IPS DF 6.9 (cell line): ENCODE results near the gene CDCA8.
"Not testable (repeated sequence)": the region's sequence is repeated elsewhere in the genome, so short reads cannot be mapped to it uniquely, and the experiment has no call there.

Experiments
- DNase-seq: peaks from one replicate; pipeline ENCODE4 v3.0.0-alpha.2; 2013; ENCODE audit warnings: low read depth, low spot score
- H3K27ac ChIP-seq: one replicate; pipeline ENCODE4 v1.5.1; 2013; ENCODE audit warnings: low read length, control low read depth
- H3K27me3 ChIP-seq: 2 replicates; pipeline ENCODE4 v1.6.1; 2013; ENCODE audit warnings: mild to moderate bottlenecking, low read length; ENCODE audit not compliant: control insufficient read depth, insufficient read depth
- H3K36me3 ChIP-seq: 2 replicates; pipeline ENCODE4 v1.6.1; 2013; ENCODE audit warnings: low read length; ENCODE audit not compliant: control insufficient read depth, insufficient read depth
- H3K4me1 ChIP-seq: 2 replicates; pipeline ENCODE4 v1.6.1; 2013; ENCODE audit warnings: low read length; ENCODE audit not compliant: control insufficient read depth, insufficient read depth
- H3K4me3 ChIP-seq: 2 replicates; pipeline ENCODE4 v1.5.1; 2013; ENCODE audit warnings: mild to moderate bottlenecking, low read length
- H3K9me3 ChIP-seq: 2 replicates; pipeline ENCODE4 v1.6.1; 2013; ENCODE audit warnings: low read length, inconsistent platforms; ENCODE audit not compliant: control insufficient read depth, insufficient read depth
- WGBS: extraction: QIAGEN DNeasy Blood & Tissue Kit; methylation state at CpG from one replicate; pipeline ENCODE4 v1.1.7; 2013; ENCODE audit warnings: mixed read lengths, missing lambda C conversion rate; ENCODE audit not compliant: insufficient read length, insufficient coverage; 5-methylcytosine and 5-hydroxymethylcytosine counted together

Gene CDCA8

DNA sequence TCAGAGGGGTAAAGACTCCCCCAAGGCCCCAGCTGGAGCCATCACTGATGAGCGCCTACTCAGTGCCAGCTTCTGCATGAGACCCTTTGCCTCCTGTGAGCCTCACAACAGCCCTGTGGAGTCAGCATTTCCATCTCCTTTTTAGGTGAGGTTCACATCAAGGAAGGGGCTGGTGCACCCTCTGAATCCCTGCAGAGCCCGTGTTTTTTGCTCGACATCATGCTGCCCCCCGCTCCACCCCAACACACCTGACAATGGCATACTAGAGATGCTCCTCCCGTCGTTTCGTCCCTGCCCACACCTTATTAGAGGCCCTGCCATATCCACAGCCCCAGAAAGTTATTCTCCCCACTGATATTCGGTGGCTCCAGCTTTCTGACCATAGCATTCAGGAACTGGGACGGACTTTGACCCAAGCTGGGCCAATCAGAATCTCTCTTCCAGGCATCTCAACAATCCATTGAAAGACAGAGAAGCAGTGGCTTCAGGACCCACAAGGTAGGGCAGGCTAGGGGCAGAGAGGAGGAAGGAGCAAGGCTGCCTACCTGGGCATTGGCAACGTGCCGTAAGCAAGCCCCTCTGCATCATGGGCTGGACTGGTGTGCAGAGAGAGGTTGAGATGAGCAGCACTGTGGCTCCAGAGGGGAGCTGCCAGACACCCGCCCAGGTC is 39.9 kb downstream of the CDCA8 start:
- H3K27ac ChIP-seq, result no peak overlapping the region

DNA sequence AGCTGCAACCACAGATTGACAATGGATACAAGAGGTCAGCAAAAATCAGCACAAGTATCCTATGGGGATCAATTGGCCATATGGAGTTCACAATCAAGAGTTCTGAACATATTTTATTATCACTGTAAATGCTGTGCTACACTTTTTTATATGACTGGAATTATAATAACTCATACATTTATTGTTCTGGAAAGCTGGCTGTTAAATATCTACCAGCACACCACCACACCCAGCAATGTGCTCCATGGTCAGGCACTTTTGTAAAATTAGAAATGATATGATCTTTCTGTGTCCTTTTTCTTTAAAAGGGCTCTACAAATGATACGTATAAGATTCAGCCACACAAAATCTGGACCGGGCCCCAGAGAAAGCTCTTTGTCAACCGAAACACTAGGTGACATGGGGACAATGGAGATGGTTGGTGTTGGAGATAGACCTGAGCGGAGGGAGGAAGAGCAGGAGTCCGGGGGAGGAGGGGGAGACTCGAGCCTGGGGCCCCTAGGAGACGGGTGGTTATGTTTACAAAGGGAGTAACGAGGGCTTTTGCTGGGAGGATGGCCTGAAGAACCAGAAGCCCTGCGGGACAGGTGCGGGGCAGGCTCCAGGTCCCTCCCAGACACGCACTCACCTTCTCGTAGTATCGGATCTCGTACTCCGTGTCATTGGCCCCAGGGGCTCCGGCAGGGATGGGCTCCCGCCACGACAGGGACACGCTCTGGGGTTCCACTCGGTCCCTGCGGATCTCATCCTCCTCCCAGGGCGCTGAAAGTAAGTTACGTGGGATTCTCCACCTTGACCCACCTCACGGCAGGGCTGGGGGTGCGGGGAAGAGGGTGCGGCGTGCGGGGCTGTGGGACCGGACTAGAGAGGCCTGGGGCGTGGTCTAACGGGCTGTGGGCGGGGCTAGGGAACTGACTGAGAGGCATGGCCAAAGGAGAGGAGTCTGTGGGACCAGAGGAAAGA is 42.6 kb downstream of the CDCA8 start:
- DNase-seq, result peak; percentile 29
- H3K4me1 ChIP-seq, result peaks cover 2% of the 10 kb centered on the region; the same call in 1 of the 2 replicates
- no peaks in the 10 kb centered on the region for H3K36me3 ChIP-seq
- no peaks in the 10 kb centered on the region for H3K27me3 ChIP-seq
- peak overlapping the region; percentile 85 for H3K4me3 ChIP-seq
- no CpG with 5 or more reads among the region's 32 CpGs for WGBS
- no peak overlapping the region for H3K27ac ChIP-seq
- H3K9me3 ChIP-seq, result no peaks in the 10 kb centered on the region

More for the DNA sequence above, 39.9 kb downstream of the CDCA8 start:
- no peaks in the 10 kb centered on the region for H3K27me3 ChIP-seq
- peaks cover 2% of the 10 kb centered on the region; the same call in 1 of the 2 replicates for H3K4me1 ChIP-seq
- H3K9me3 ChIP-seq, result no peaks in the 10 kb centered on the region
- H3K36me3 ChIP-seq, result no peaks in the 10 kb centered on the region
- no peak overlapping the region for H3K4me3 ChIP-seq
- no CpG with 5 or more reads among the region's 12 CpGs for WGBS
- no peak for DNase-seq

DNA sequence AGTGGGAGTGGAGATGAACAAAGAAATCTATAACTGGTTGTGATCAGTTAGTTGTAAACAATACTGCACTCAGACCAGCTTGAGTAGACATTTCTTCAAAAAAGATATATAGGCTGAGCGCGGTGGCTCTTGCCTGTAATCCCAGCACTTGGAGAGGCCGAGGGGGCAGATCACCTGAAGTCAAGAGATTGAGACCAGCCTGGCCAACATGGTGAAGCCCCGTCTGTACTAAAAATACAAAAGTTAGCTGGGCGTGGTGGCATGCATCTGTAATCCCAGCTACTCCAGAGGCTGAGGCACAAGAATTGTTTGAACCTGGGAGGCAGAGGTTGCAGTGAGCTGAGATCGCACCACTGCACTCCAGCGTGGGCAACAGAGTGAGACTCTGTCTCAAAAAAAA is 45.7 kb downstream of the CDCA8 start:
- H3K36me3 ChIP-seq, DNase-seq, H3K27ac ChIP-seq, H3K4me1 ChIP-seq, H3K4me3 ChIP-seq, H3K27me3 ChIP-seq, H3K9me3 ChIP-seq: not testable (repeated sequence)
- no CpG with 5 or more reads among the region's 7 CpGs for WGBS

GRCh38 chr1:37738619-37739018 is 46.3 kb downstream of the CDCA8 start:
- no CpG with 5 or more reads among the region's 4 CpGs for WGBS
- not testable (repeated sequence) for H3K27ac ChIP-seq

GRCh38 chr1:37739222-37739621 is 46.9 kb downstream of the CDCA8 start:
- Histone ChIP-seq H3K9me3 (no peaks in the 10 kb centered on the region), H3K36me3 (no peaks in the 10 kb centered on the region), H3K4me3 (no peak overlapping the region), H3K27me3 (no peaks in the 10 kb centered on the region), H3K27ac (no peak overlapping the region), H3K4me1 (no peaks in the 10 kb centered on the region)
- no CpG with 5 or more reads among the region's 2 CpGs for WGBS
- DNase-seq, result no peak

More at GRCh38 chr1:37738619-37739018, 46.3 kb downstream of the CDCA8 start:
- H3K4me1 ChIP-seq, H3K9me3 ChIP-seq, DNase-seq, H3K27me3 ChIP-seq, H3K4me3 ChIP-seq, H3K36me3 ChIP-seq: not testable (repeated sequence)

DNA sequence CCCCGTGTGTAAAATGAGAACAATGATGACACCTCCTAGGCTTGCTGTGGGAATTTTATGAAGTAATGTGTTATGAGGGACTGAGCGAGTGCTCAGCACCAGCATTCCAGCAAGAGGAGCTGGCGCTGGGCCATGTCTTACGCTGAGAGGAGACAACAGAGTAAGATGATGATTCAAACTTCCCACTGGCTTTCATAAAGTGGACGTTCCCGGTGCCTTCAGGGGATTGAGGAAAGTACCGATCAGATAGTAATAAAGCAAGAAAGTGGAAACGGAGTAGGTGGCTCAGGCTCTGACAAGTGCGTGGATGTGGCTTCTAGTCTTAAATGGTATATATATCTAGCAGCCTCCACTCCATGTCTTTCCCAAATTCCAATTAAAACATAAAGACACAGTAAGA is 48.8 kb downstream of the CDCA8 start:
- no peaks in the 10 kb centered on the region for H3K27me3 ChIP-seq
- no CpG with 5 or more reads among the region's 9 CpGs for WGBS
- no peaks in the 10 kb centered on the region for H3K4me1 ChIP-seq
- H3K27ac ChIP-seq, result no peak overlapping the region
- DNase-seq, result no peak
- H3K9me3 ChIP-seq, result no peaks in the 10 kb centered on the region
- H3K4me3 ChIP-seq, result no peak overlapping the region
- H3K36me3 ChIP-seq, result no peaks in the 10 kb centered on the region

DNA sequence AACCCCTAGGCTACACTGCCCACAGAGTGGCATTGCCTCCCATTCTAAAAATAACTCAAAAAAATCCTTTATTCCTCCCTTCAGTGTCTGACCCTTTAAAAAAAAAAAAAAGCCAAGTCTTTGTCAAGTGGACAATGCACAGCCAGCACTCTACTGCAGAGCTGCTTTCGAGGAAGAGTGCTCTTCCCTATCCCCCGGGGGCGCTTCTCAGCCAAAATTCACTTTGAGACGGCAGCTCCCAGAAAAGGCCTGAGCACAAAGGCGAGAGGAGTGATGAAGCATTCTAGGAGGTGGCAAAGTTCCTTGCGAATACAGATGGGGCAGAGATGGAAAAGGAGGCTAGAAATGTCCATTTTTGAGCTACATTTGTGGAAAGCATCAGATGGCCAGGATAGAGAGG is 49.3 kb downstream of the CDCA8 start:
- no peak for DNase-seq
- no CpG with 5 or more reads among the region's 6 CpGs for WGBS
- no peaks in the 10 kb centered on the region for H3K27me3 ChIP-seq

GRCh38 chr1:37746806-37747205 is 54.5 kb downstream of the CDCA8 start:
- Histone ChIP-seq H3K9me3 (no peaks in the 10 kb centered on the region), H3K27me3 (peaks cover 1% of the 10 kb centered on the region; the same call in 1 of the 2 replicates), H3K4me3 (no peak overlapping the region), H3K4me1 (no peaks in the 10 kb centered on the region), H3K27ac (no peak overlapping the region), H3K36me3 (no peaks in the 10 kb centered on the region)
- no peak for DNase-seq
- WGBS, result no CpG with 5 or more reads among the region's 3 CpGs

More for the DNA sequence above, 49.3 kb downstream of the CDCA8 start:
- H3K27ac ChIP-seq, result no peak overlapping the region
- no peaks in the 10 kb centered on the region for H3K9me3 ChIP-seq
- H3K4me1 ChIP-seq, result no peaks in the 10 kb centered on the region
- no peak overlapping the region for H3K4me3 ChIP-seq
- no peaks in the 10 kb centered on the region for H3K36me3 ChIP-seq

- Histone ChIP-seq H3K4me1 (no peaks in the 10 kb centered on the region), H3K4me3 (no peak overlapping the region), H3K36me3 (no peaks in the 10 kb centered on the region), H3K9me3 (no peaks in the 10 kb centered on the region), H3K27me3 (peaks cover 11% of the 10 kb centered on the region), H3K27ac (no peak overlapping the region)
- WGBS, result no CpG with 5 or more reads among the region's 1 CpG
- DNase-seq, result no peak
Observed at GRCh38 chr1:37748565-37748964, 56.2 kb downstream of the CDCA8 start.

GRCh38 chr1:37752213-37752582 is 59.9 kb downstream of the CDCA8 start:
- no CpG with 5 or more reads among the region's 11 CpGs for WGBS
- H3K4me3 ChIP-seq, result peak overlapping the region; percentile 3; the same call in 1 of the 2 replicates

More at GRCh38 chr1:37752213-37752582, 59.9 kb downstream of the CDCA8 start:
- Histone ChIP-seq H3K4me1 (no peaks in the 10 kb centered on the region), H3K9me3 (no peaks in the 10 kb centered on the region), H3K27ac (no peak overlapping the region), H3K36me3 (no peaks in the 10 kb centered on the region), H3K27me3 (peaks cover 28% of the 10 kb centered on the region)
- no peak for DNase-seq
